Measurements from ENCODE around the gene APLF. TPM values are rescaled to one million over a fixed set of nuclear protein-coding genes. Genes with fewer than 3 reads are reported as not detected.
"Not testable (repeated sequence)": the region's sequence is repeated elsewhere in the genome, so short reads cannot be mapped to it uniquely, and the experiment has no call there.

Gene APLF
- total RNA-seq, 2 experiments from 2014 or later = 6.1 to 7.6 TPM

- no peaks in the 10 kb centered on the region for H3K9me2 ChIP-seq (ENCODE audit: insufficient read depth, low read length)
- H3K4me2 ChIP-seq (ENCODE audit: low read length) = no peak overlapping the region
- H3K27ac ChIP-seq (ENCODE audit: low read depth, low read length, poor library complexity, severe bottlenecking) = no peak overlapping the region
- no peak overlapping the region for H2AFZ ChIP-seq (ENCODE audit: low read length)
- intact Hi-C loops (cut with micrococcal nuclease; ENCODE audit: unreplicated experiment) = no loop called here
- POLR2A ChIA-PET = no interaction called here
- H3K36me3 ChIP-seq (ENCODE audit: insufficient read depth, low read length) = no peaks in the 10 kb centered on the region
- no peak for DNase-seq (ENCODE audit: low spot score)
- H3K4me3 ChIP-seq (ENCODE audit: low read depth, low read length, poor library complexity, severe bottlenecking) = no peak overlapping the region
- H3K9me3 ChIP-seq (ENCODE audit: low read length) = no peaks in the 10 kb centered on the region
- CTCF ChIA-PET (ENCODE audit: unreplicated experiment) = no interaction called here
- TF ChIP-seq EZH2phosphoT487 (IDR thresholded peaks at IDR 0.05; ENCODE audit: borderline replicate concordance, low read depth, low read length) (no peak), CTCF (conservative IDR thresholded peaks at IDR 0.05; ENCODE audit: low read length) (no peak)
- no peaks in the 10 kb centered on the region for H3K4me1 ChIP-seq (ENCODE audit: insufficient read depth, low read length, poor library complexity, severe bottlenecking)
- no peaks in the 10 kb centered on the region for H4K20me1 ChIP-seq (ENCODE audit: insufficient read depth, low read length)
- H3K79me2 ChIP-seq (ENCODE audit: insufficient read depth, low read depth, low read length) = no peaks in the 10 kb centered on the region
- no TSS peak for BruUV-seq (replicated peaks)
Observed at GRCh38 chr2:68566362-68566761, 99.0 kb downstream of the APLF start.

DNA sequence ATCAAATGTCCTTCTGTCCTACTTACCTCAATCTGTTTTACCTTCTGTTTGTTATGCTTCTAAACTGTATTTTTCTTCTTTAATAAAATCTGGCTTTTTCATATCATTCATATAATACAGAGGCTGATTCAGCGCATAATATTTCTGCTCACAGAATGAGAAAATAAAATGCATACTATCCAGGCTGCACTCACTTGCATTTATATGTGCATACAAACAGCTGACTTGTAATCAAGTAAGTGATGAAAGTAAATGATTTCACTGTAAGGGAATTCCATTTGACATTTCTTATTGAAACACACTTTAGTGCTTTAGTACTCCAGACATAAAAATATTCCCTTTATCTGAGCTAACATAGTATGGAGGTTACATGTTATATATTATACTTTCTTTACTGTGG, 100.7 kb downstream of the APLF start:
- POLR2A ChIA-PET = no interaction called here
- Histone ChIP-seq H2AFZ (ENCODE audit: low read length) (no peak overlapping the region), H3K79me2 (ENCODE audit: insufficient read depth, low read depth, low read length) (no peaks in the 10 kb centered on the region), H4K20me1 (ENCODE audit: insufficient read depth, low read length) (no peaks in the 10 kb centered on the region), H3K4me1 (ENCODE audit: insufficient read depth, low read length, poor library complexity, severe bottlenecking) (no peaks in the 10 kb centered on the region), H3K36me3 (ENCODE audit: insufficient read depth, low read length) (no peaks in the 10 kb centered on the region), H3K27ac (ENCODE audit: low read depth, low read length, poor library complexity, severe bottlenecking) (no peak overlapping the region), H3K9me2 (ENCODE audit: insufficient read depth, low read length) (no peaks in the 10 kb centered on the region), H3K9me3 (ENCODE audit: low read length) (no peaks in the 10 kb centered on the region), H3K4me2 (ENCODE audit: low read length) (no peak overlapping the region), H3K4me3 (ENCODE audit: low read depth, low read length, poor library complexity, severe bottlenecking) (no peak overlapping the region)
- intact Hi-C loops (cut with micrococcal nuclease; ENCODE audit: unreplicated experiment) = no loop called here
- no peak for DNase-seq (ENCODE audit: low spot score)
- no TSS peak for BruUV-seq (replicated peaks)
- CTCF ChIA-PET (ENCODE audit: unreplicated experiment) = no interaction called here
- no peak for TF ChIP-seq EZH2phosphoT487 (IDR thresholded peaks at IDR 0.05; ENCODE audit: borderline replicate concordance, low read depth, low read length)
- no peak for TF ChIP-seq CTCF (conservative IDR thresholded peaks at IDR 0.05; ENCODE audit: low read length)

GRCh38 chr2:68569604-68570003, 102.2 kb downstream of the APLF start:
- TF ChIP-seq CTCF (conservative IDR thresholded peaks at IDR 0.05; ENCODE audit: low read length) (no peak), EZH2phosphoT487 (IDR thresholded peaks at IDR 0.05; ENCODE audit: borderline replicate concordance, low read depth, low read length) (no peak)
- no peaks in the 10 kb centered on the region for H3K4me1 ChIP-seq (ENCODE audit: insufficient read depth, low read length, poor library complexity, severe bottlenecking)
- no peaks in the 10 kb centered on the region for H3K9me3 ChIP-seq (ENCODE audit: low read length)
- H3K4me2 ChIP-seq (ENCODE audit: low read length) = no peak overlapping the region
- no peaks in the 10 kb centered on the region for H3K36me3 ChIP-seq (ENCODE audit: insufficient read depth, low read length)
- H4K20me1 ChIP-seq (ENCODE audit: insufficient read depth, low read length) = no peaks in the 10 kb centered on the region
- ChIA-PET POLR2A (no interaction called here), CTCF (ENCODE audit: unreplicated experiment) (no interaction called here)
- no peaks in the 10 kb centered on the region for H3K79me2 ChIP-seq (ENCODE audit: insufficient read depth, low read depth, low read length)
- H3K4me3 ChIP-seq (ENCODE audit: low read depth, low read length, poor library complexity, severe bottlenecking) = no peak overlapping the region
- no TSS peak for BruUV-seq (replicated peaks)
- no peak for DNase-seq (ENCODE audit: low spot score)
- no peak overlapping the region for H3K27ac ChIP-seq (ENCODE audit: low read depth, low read length, poor library complexity, severe bottlenecking)
- H2AFZ ChIP-seq (ENCODE audit: low read length) = no peak overlapping the region
- H3K9me2 ChIP-seq (ENCODE audit: insufficient read depth, low read length) = no peaks in the 10 kb centered on the region
- intact Hi-C loops (cut with micrococcal nuclease; ENCODE audit: unreplicated experiment) = no loop called here

- H3K27ac ChIP-seq (ENCODE audit: low read depth, low read length, poor library complexity, severe bottlenecking); POLR2A ChIA-PET; BruUV-seq (replicated peaks): not testable (repeated sequence)
Observed at GRCh38 chr2:68570434-68570833, 103.0 kb downstream of the APLF start.

More at GRCh38 chr2:68570434-68570833, 103.0 kb downstream of the APLF start:
- H3K79me2 ChIP-seq (ENCODE audit: insufficient read depth, low read depth, low read length); H3K9me3 ChIP-seq (ENCODE audit: low read length); intact Hi-C loops (cut with micrococcal nuclease; ENCODE audit: unreplicated experiment); H3K4me2 ChIP-seq (ENCODE audit: low read length); DNase-seq (ENCODE audit: low spot score); H3K4me1 ChIP-seq (ENCODE audit: insufficient read depth, low read length, poor library complexity, severe bottlenecking); H3K4me3 ChIP-seq (ENCODE audit: low read depth, low read length, poor library complexity, severe bottlenecking); H2AFZ ChIP-seq (ENCODE audit: low read length); H4K20me1 ChIP-seq (ENCODE audit: insufficient read depth, low read length); CTCF ChIA-PET (ENCODE audit: unreplicated experiment); H3K9me2 ChIP-seq (ENCODE audit: insufficient read depth, low read length); H3K36me3 ChIP-seq (ENCODE audit: insufficient read depth, low read length): not testable (repeated sequence)

Data from OCI-LY7 (cell line).